VCaP (cell line): ENCODE results near the gene CEP290.

Source experiments
- H3K27ac ChIP-seq: fragments of 450-650 bp; 2 replicates; pipeline ENCODE4 v1.5.1; 2017
- TF ChIP-seq, protein P1 (sequence below): fragments of 450-650 bp; conservative IDR thresholded peaks from 2 replicates; pipeline ENCODE4 v1.5.1; 2017; ENCODE audit warnings: mild to moderate bottlenecking, moderate library complexity

Gene CEP290

GRCh38 chr12:88156075-88156654 is 14.3 kb upstream of the CEP290 start:
- TF ChIP-seq, protein P1, sequence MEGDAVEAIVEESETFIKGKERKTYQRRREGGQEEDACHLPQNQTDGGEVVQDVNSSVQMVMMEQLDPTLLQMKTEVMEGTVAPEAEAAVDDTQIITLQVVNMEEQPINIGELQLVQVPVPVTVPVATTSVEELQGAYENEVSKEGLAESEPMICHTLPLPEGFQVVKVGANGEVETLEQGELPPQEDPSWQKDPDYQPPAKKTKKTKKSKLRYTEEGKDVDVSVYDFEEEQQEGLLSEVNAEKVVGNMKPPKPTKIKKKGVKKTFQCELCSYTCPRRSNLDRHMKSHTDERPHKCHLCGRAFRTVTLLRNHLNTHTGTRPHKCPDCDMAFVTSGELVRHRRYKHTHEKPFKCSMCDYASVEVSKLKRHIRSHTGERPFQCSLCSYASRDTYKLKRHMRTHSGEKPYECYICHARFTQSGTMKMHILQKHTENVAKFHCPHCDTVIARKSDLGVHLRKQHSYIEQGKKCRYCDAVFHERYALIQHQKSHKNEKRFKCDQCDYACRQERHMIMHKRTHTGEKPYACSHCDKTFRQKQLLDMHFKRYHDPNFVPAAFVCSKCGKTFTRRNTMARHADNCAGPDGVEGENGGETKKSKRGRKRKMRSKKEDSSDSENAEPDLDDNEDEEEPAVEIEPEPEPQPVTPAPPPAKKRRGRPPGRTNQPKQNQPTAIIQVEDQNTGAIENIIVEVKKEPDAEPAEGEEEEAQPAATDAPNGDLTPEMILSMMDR, result no peak

GRCh38 chr12:88153959-88154358 is 12.1 kb upstream of the CEP290 start:
- TF ChIP-seq, protein P1, result peak; percentile 76
- no peak overlapping the region for H3K27ac ChIP-seq

More at GRCh38 chr12:88156075-88156654, 14.3 kb upstream of the CEP290 start:
- H3K27ac ChIP-seq, result peak overlapping the region; percentile 20; the same call in 1 of the 2 replicates

GRCh38 chr12:88150063-88150462 is 8.2 kb upstream of the CEP290 start:
- no peak overlapping the region for H3K27ac ChIP-seq
- TF ChIP-seq, protein P1, result no peak

GRCh38 chr12:88145567-88146505 is 3.9 kb upstream of the CEP290 start:
- TF ChIP-seq, protein P1, result no peak
- no peak overlapping the region for H3K27ac ChIP-seq

- TF ChIP-seq, protein P1, result no peak
- H3K27ac ChIP-seq, result no peak overlapping the region
Measured at GRCh38 chr12:88144546-88145468, 2.9 kb upstream of the CEP290 start.

GRCh38 chr12:88144037-88144436 is 2.1 kb upstream of the CEP290 start:
- TF ChIP-seq, protein P1, result no peak
- H3K27ac ChIP-seq, result no peak overlapping the region
